GM12891 (cell line): ENCODE results near the gene STK36.

Experiments used
- DNase-seq: peaks from one replicate; pipeline ENCODE4 v3.0.0; 2011; ENCODE audit warnings: low spot score; ENCODE audit not compliant: insufficient read length
- FAIRE-seq: peaks from 2 replicates; lab custom pipeline; 2011; peaks lifted over from hg19 to GRCh38; lab: Jason Lieb, UNC
- PAX5 ChIP-seq: IDR thresholded peaks from 2 replicates; pipeline ENCODE4 v1.6.1; 2011; ENCODE audit warnings: low read length, moderate library complexity, mild to moderate bottlenecking; ENCODE audit not compliant: insufficient read depth, severe bottlenecking
- POLR2A ChIP-seq: IDR thresholded peaks from 2 replicates; pipeline ENCODE4 v1.6.1; 2011; ENCODE audit warnings: low read depth, low read length, control low read depth
- POLR2AphosphoS5 ChIP-seq: IDR thresholded peaks from 2 replicates; pipeline ENCODE4 v1.6.1; 2011; ENCODE audit warnings: low read depth, low read length, control low read depth
- POU2F2 ChIP-seq: IDR thresholded peaks from 2 replicates; pipeline ENCODE4 v1.6.1; 2011; ENCODE audit warnings: low read depth, mild to moderate bottlenecking, control low read depth, low read length, moderate library complexity
- SPI1 ChIP-seq: IDR thresholded peaks from 2 replicates; pipeline ENCODE4 v1.6.1; 2011; ENCODE audit warnings: low read depth, low read length, control low read depth
- TAF1 ChIP-seq: IDR thresholded peaks from 2 replicates; pipeline ENCODE4 v1.6.1; 2011; ENCODE audit warnings: low read depth, low read length, control low read depth

Gene STK36

GRCh38 chr2:218722876-218723785 lies 51.2 kb downstream of the STK36 start:
- TF ChIP-seq PAX5 (no peak), SPI1 (no peak), POLR2A (no peak), POU2F2 (no peak), TAF1 (no peak), POLR2AphosphoS5 (no peak)
- no peak for FAIRE-seq
- DNase-seq = no peak

- TF ChIP-seq POU2F2 = no peak
- TF ChIP-seq POLR2AphosphoS5 = no peak
- TF ChIP-seq TAF1 = no peak
- no peak for TF ChIP-seq PAX5
- TF ChIP-seq SPI1 = no peak
- no peak for TF ChIP-seq POLR2A
- DNase-seq = no peak
- FAIRE-seq = no peak
Observed at GRCh38 chr2:218726004-218726574, 54.2 kb downstream of the STK36 start.

DNA sequence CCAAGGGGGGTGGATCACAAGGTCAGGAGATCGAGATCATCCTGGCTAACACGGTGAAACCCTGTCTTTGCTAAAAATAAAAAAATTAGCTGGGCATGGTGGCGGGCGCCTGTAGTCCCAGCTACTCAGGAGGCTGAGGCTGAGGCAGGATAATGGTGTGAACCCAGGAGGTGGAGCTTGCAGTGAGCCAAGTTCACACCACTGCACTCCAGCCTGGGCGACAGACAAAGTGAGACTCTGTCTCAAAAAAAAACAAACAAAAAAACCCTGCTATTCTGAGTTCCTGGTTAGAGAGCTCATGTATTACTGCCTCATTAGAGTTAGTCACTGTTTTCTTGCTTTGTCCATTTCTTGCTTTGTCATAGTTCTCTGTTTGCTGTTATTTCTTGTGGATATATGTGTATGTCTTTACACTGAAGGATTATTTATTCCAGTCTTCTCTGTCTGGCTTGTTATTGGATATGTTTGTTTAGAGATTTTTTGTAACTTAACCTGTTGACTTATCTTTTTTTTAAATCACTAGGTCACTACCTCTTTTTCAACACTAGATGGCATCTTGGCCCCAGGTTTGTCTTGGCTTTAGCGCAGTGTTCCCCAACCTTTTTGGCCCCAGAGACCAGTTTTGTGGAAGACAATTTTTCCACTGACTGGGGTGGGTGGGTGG lies 55.7 kb downstream of the STK36 start:
- TF ChIP-seq POLR2A (no peak), TAF1 (no peak), PAX5 (no peak), POU2F2 (no peak), SPI1 (no peak), POLR2AphosphoS5 (no peak)
- DNase-seq (no peak), FAIRE-seq (no peak)

DNA sequence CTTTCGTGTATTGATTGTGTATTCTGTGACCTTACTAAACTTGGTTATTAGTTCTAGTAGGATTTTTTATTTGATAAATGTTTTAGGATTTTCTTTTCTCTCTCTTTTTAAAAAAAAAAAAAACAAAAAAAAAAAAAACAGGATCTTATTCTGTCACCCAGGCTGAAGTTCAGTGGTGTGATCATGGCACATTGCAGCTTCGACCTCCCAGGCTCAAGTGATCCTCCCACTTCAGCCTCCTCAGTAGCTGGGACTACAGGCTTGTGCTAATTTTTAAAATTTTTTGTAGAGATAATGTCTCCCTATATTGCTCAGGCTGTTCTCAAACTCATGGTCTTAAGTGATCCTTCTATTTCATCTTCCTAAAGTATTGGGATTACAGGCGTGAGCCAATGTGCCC lies 57.8 kb downstream of the STK36 start:
- DNase-seq (no peak), FAIRE-seq (no peak)
- TF ChIP-seq POLR2A = no peak
- TF ChIP-seq SPI1 = no peak
- TF ChIP-seq TAF1 = no peak
- TF ChIP-seq POU2F2 = no peak
- no peak for TF ChIP-seq POLR2AphosphoS5
- TF ChIP-seq PAX5 = no peak

- no peak for DNase-seq
- no peak for FAIRE-seq
- TF ChIP-seq POU2F2 (no peak), SPI1 (no peak), POLR2AphosphoS5 (no peak)
Observed at GRCh38 chr2:218732052-218732760, 60.3 kb downstream of the STK36 start.

DNA sequence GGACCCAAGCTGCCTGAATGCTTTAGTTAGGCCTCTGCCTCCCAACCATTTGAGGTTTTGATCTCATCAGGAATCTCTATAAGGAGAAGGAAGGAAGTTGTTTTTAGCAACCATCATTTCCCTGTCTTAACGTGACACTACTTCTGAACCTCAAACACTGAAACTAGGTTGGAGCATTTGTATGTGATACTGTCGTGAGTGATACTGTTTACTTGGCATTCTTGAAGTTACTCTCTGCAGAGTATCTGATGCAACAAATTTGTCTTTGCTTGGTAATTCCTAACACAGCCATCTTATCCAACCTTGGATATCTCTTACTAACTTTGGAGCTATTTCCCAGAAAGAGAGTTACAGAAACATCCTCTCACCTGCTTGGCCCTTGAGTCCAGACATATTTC lies 60.9 kb downstream of the STK36 start:
- FAIRE-seq (no peak), DNase-seq (no peak)
- no peak for TF ChIP-seq SPI1
- no peak for TF ChIP-seq PAX5
- TF ChIP-seq POLR2AphosphoS5 = no peak
- TF ChIP-seq TAF1 = no peak
- no peak for TF ChIP-seq POLR2A
- TF ChIP-seq POU2F2 = no peak

DNA sequence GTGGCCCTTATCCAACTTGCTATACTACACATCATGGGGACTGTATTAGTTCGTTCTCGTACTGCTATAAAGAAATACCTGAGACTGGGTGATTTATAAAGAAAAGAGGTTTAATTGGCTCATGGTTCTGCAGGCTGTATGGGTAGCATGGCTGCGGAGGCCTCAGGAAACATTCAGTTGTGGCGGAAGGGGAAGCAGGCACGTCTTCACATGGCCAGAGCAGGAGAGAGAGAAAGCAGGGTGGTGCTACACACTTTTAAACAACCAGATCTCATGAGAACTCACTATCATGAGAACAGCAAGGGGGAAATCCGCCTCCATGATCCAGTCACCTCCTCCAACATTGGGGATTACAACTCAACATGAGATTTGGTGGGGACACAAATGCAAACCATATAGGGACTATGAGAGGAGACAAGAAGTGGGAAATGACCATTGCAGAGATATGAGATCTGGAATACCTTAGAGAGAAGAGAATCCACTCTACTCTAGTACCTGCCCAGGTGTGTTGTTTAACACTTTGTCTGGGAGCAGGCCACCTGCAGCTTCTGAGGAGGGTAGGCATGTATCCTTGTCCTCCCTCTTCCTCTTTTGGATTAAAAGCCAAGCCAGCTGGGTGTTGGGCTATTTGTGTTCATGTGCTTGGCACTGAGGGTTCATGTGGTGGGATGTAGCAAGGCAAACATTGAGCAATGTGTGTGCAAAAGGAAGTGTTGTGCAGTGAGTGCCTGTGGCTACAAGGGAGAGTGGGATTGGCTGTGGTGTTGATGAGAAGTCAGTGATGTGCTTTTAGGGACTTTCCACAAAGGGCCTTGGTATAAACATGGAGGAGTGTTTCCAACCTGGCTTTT lies 61.5 kb downstream of the STK36 start:
- TF ChIP-seq POLR2AphosphoS5 (peak; percentile 41; the same call in 1 of the 2 replicates), PAX5 (no peak), TAF1 (no peak), POU2F2 (no peak), POLR2A (0 out of 2 replicates have a peak, but pooled peaks have one; percentile 21), SPI1 (peak; percentile 45; the same call in 1 of the 2 replicates)
- peak; percentile 30 for DNase-seq
- peak; percentile 76 for FAIRE-seq

- DNase-seq (no peak), FAIRE-seq (peak; percentile 16)
- no peak for TF ChIP-seq POLR2A
- no peak for TF ChIP-seq TAF1
- TF ChIP-seq POU2F2 = no peak
- no peak for TF ChIP-seq POLR2AphosphoS5
- no peak for TF ChIP-seq SPI1
- TF ChIP-seq PAX5 = no peak
Observed at GRCh38 chr2:218734190-218734975, 62.5 kb downstream of the STK36 start.
